HG02623 (cell line): ENCODE measurements around the gene AUH.

Source experiments
- ATAC-seq: cut with Tn5 transposase; IDR thresholded peaks from one replicate; pipeline ENCODE4 v1.9.1; 2021; ENCODE audit warnings: moderate library complexity; ENCODE audit not compliant: unreplicated experiment

Gene AUH

DNA sequence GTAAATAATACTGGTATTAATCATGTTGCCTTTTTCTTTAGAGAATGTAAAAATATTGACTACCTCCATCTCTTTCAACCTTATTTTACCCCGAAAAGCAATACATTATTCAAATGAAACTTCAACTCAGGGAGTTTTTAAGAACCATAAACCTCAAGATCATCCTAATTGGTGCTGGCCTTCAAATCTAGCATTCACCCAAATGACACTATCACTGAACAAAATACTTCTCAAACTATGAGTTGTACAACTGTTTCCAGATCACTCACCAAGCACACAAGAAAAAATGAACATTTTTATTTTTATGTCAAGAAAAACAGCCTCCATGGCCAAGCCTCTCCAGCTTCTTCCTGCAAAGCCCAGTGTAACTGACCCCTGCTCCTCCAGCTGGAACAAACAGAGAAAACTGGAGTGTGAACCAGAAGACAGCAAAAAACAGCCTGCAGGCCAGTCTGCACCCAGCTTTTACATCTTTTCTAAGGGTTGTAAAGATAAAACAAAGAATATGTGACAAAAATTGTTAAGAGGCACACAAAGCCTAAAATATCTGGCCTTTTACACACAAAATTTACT, 21.2 kb downstream of the AUH start:
- no peak for ATAC-seq

DNA sequence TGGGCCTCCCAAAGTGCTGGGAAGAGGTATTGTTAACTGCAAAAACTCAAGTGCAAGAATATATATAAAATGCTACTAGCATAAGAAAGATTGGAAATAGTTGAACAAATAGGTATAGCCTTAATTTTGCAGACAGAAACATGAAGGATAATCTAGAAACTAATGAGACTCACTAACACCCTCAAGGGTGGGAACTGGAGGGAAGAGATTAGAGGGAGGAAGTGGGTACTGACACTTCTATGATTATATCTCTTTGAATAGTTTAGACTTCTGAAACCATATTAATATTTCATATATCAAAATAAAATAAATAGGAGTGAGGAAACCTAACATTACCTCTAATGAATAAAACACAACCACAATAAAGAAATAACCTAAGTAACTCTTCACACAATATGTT, 23.0 kb downstream of the AUH start:
- ATAC-seq = no peak

DNA sequence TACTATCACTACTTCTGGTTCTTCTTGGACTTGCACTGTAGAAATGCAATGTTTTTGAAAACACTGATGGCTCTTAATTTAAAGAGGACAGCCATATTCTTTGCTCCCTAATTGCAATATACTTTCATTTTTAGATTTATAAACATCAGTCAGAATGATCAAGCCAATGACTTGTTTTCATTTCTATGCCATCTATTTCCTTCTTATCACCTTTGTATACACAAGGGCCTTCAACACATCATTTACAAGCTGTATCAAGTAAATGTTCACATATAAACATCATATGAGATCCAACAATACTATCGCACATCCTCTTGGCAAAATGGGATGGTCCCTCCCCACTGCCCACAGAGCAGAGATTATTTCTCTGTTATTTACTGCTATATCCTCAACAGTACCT, 24.9 kb downstream of the AUH start:
- no peak for ATAC-seq

DNA sequence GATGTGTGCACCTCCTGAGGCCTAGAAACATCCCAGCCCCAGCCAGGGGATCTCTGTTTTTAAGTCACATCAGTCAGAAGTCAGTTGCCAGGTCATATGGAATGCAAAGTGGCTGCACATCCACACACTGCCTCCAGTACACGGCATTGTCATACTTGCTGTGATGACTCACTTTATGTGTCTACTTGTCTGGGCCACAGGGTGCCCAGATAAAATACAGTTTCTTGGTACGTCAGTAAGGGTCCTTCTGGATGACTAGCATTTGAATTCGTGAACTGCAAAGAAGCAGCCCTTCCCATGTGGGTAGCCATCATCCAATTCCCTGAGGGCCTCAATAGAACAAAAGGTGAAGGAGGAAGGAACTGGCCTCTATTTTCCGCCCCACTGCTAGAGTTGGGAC, 27.7 kb downstream of the AUH start:
- no peak for ATAC-seq

DNA sequence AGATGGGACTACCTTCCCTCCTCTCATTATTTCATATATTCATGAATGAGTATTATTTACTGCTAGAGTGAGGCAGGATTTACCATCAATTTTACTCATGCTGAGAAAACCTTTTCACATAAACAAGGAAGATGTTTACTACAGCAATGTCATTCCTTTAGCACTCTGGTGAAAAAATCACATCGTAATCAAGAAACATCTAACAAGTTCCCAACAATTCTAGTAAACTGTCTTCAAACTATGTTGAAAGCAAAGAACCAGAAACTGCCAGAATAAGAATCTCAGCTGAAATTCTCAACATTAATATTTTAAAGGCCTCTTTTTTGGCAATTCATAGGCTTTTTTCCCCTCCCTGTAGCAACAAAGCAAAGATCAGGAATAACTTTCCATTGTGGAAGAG, 28.2 kb downstream of the AUH start:
- no peak for ATAC-seq

DNA sequence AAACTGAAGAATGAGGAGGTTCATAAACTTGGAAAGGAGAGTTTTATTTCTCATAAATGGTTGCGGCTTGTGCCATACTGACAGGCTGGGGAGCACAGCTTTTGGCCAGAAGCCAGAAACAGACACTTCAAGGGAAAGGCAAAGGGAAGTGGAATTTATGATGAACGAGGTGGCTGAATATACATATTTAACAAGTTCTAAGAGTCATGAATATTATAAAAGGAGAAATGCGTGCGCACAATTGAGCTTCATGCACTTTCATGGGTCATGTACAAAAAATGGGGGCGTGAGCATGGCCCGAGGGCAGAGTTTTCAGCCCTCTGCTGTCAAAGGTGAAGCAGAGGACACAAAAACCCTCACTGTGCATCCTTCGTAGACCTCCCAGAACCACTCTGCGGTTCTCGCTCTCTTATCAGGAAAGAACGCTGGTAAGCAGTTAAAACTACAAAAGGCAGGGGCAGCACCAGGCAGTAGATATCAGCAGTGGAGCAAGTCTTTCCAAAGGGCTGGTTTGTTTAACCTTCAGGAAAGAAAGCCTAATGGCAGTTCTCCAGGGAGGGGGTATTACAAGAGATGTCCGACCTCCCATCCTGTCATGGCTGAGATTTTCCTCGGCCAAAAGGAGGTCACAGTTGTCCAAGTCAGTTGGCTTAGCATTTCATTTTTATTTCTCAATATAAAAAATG, 29.0 kb downstream of the AUH start:
- ATAC-seq = no peak

DNA sequence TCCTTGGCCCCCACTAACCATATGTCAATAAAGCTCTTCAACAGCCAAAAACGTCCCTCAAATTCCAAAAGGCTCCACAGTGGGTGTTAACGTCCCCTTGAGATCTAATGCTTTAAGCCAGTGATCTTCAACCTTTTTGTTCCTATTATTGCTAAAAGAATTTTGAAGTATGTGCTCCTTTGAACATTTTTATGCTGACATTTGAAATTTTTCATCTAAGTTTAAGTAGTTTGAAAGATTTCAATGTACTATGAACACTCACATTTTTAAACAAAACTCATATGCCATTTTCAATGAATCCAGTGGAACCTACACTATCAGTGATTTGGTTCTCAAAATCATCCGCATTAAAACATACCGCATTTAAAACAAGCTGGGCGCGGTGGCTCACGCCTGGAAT, 29.9 kb downstream of the AUH start:
- ATAC-seq = no peak

DNA sequence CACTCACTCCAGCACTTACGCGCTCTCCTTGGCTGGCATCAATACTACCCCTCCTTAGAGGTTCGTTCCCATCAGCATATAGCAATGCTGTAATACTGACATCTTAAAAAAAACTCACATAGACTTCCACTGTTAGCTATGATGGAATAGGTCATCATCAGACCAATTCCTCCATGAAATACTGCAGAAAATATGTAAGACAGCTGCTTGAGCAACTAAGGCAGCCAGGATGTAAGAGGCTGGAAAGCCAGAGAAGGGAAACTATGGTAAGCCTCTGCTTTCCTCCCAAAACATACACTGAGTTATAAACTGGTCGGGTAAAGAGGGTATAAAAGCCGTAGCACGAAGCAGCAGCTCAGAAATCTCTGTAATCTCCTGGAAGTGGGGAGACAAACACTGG, 33.5 kb downstream of the AUH start:
- no peak for ATAC-seq

DNA sequence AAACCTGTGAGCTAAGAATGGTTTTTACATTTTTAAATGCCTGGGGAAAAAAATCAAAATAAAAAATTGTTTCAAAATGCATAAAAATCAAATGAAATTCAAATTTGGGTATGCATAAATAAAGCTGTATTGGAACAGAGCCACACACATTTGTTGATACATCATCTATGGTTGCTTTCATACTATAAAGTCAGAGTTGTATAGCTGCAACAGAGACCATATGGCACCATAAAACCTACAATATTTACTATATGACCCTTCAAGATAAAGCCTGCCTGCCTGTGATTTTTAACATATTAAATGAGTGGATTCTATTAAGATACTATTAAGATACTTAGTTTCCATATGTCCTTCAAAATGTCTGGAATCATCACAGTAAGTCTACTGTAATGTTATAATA, 40.0 kb downstream of the AUH start:
- no peak for ATAC-seq

DNA sequence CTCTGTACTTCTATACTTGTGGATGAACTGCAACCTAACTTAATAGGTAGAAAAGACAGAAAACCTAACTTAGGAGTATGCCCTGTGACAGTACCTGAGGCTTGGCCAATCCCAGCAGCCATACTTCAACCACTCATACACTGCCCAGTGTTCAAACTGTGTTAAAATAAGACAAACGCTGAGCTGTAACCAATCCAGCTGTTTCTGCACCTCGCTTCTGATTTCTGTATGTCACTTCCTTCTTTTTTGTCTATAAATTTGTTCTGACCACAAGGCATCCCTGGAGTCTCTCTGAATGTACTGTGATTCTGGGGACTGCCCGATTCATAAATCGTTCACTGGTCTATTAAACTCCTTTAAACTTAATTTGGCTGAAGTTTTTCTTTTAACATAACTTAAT, 41.4 kb downstream of the AUH start:
- ATAC-seq = no peak

DNA sequence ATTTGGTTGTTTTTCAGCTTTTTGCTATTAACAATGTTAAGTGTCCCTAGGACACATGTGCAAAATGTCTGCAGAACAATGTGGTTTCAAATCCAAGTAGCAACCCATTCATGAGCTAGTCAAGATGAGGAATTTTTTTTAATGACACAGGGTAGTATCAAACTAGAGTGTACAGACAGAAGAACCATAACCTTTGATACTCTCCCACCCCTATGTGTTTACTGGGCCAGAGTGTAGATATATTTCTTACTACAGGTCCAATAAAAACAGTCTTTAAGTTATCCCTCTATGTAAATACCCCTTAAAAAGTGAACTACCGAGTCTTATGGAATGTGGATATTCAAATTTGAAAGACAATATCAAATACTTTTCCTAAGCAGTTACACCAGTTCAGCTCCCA, 45.6 kb downstream of the AUH start:
- ATAC-seq = no peak

DNA sequence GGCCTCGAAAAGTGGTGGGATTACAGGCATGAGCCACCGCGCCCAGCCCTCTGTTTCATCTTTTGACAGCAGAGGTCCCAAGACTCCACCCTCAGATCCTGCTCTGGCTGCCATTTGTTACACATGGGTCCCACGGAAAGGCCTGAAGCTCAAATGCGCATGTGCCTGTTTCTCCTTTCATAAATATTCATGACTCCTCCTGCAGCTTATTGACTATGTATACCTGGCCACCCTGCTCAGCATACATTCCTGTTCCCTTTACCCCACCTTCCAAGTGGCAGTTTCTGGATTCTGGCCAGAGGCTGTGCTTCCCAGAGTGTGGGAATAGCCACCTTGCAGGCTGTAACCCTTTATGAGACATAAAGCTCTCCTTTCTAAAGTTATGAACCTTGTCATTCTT, 46.5 kb downstream of the AUH start:
- no peak for ATAC-seq

DNA sequence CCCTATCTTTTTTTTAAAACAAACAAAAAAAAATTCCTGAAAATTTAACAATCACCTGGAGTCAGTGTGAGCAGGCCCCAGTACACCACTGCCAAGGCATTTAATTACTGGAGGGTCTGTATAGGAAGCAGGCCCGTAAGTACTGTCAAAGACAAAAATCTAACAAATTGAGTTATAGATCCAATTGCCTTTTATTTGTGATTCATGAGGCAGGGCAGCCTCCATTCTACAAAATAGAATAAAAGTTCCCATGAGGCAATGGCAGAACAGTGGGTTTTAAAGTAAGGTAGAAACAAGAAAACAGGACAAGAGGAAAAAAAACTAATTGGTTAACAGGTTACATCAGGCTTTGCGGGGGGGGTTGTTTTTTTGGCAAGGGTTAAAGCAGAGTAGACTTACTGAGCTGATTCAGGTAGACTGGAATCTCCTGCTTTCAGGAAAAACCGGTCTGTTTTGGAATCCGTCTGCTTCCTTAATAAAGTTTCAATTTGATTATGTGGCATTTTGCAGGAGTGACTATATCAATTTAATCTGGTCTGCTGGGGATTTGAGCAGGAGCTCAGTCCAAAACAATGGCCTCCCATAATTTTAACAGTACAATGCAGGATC, 48.9 kb downstream of the AUH start:
- no peak for ATAC-seq

DNA sequence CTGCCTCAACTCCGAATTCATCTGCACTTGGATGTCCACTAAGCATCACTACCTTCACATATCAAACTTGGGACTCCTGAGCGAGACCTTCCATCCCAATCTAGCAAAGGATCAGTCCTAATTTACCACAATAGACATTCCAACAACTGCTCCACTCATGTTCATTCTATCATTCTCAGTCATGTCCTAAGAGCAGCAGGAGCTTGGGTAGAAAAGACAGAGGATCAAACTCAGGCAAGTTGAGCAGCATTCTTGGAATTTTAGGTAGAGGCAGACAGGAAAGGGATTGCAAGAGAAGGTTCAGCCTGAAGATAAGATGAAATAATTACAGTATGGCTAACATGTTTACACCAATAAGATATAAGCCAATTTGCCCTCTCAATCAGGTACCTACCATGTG, 51.7 kb downstream of the AUH start:
- ATAC-seq = no peak

DNA sequence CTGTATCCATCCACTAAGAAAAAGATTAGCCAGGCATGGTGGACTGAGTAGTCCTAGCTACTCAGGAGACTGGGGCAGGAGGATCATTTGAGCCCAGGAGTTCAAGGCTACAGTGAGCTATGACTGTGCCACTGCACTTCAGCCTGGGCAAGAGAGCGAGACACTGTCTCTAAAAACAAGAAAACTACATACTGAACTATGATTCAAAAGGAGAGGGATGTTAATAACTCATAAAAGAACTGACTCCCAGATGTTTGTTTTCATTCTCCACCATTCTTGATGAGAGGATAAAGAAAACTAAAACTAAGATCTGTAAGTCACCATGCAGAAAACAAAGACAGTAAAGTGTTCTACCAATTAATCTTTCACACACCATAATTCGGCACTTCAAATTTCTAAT, 53.5 kb downstream of the AUH start:
- ATAC-seq = no peak

DNA sequence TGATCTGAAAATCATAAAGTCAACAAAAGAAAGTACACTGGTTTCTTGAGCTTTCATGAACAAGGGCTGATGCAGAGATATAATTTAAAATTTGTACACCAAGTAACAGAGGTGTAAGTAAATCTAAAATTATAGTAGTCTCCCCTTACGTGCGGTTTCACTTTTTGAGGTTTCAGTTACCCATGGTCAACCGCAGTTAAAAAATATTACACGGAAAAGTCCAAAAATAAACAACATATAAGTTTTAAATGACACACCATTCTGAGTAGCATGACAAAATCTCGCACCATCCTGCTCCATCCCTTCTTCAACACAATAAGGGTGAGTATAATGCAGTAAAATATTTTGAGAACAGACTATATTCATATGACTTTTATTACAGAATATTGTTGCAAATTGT, 54.4 kb downstream of the AUH start:
- ATAC-seq = no peak

DNA sequence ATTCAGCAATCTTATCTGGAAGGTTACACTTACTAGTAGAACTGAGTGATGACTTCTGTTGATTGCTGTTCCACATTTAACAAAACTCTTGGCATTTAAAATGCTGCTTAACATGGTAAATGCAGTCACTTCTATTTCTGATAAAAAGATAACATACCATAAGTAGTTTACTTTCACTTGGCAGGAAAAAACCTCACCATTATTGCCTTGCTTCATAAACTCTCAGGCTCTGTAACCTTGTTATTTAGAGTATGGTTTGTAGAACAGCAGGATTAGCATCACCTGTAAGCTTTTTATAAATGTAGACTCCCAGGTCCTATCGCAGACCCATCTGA, 55.5 kb downstream of the AUH start:
- no peak for ATAC-seq

DNA sequence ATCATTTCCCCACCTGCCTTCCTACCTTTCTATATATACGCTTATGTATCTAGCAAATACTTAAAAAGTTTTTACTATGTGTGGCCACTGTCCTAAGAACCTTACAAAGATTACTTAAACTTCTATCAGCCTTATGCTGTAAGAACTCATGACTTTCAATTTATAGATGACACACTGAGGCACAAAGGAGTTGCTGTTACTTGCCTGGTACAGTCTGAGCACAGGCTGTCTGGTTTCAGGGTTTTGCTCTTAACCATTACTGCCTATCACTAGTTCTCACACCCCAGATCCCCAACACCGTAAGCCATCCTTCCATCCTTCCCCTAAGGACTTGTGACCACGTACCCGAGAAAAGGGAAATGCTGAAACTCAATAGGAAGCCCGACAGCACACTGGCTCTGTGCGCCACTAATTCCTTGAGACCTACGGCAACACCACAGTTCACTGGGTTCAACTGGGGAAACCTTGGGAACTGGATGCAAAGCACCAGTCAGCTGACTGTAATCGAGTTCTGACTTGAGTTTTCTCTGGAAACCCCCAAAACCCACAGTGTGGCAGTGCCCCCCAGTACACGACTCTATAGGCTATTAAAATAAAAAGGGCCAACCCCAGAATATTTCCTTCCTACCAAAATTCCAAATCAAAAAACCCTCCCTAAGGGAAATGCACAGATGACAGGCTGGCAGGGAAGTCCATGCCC, 56.0 kb downstream of the AUH start:
- no peak for ATAC-seq

DNA sequence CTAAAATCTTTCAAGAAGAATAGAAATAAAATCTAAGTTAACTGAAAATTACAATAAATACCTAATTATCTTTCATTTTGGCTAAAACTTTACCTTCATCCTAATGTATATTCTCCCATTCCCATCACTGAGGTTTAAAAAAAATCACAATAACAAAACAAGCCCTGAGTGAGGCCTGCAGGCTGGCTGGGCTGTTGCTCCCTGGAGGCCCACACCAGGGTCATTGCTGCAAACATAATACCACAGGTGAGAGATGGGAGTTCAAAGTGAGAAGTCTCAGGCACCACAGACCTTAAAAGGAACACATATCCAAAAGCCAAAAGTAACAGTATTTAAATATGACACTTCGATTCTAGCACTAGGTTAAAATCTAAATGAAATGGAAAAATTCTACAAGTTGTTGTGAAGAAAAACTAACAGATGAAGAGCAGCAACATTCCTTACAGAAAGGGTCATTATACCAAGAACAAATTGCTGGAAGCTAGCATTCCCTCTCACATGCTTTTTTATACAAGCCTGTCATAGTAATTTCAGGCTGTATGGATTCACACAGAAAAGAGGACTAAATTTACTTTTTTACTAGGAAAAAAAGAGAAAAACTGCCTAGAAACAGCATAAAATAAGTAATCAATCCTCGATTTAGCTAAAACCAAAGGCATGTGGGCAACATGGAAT, 57.8 kb downstream of the AUH start:
- no peak for ATAC-seq

DNA sequence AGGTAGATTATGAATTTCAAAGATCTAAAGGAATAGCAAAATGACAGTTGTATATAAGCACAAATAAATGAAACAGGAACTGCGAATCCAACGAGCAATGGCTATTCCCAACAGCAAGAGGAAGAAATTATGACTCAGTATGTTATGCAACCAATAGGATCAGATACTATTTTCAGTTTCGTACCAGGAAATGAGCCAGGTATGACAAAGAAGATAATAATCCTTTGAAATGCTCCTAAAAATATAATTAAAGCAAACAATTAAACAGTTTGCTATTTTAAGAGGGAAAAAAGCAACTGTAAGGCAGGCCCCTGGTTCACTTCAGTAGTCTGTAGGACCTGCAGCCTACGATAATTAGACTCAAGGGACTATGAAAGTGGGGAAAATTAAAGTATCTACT, 58.9 kb downstream of the AUH start:
- no peak for ATAC-seq

DNA sequence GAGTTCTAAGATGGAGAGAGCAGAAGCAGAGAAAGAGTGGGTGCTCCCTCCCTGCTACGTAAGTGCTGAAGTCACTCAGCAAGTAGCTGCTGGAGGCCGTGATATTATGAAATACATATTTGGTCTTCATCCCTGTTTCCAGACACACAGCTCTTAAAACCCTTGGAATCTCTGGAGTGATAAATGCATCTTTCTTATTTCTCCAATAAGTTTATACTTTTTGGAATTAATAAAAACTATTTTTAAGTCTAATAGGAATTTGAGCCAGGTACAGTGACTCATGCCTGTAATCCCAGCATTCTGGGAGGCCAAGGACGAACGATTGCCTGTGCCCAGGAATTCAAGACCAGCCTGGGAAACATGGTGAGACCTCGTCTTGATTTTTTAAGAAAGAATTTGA, 60.6 kb downstream of the AUH start:
- no peak for ATAC-seq

DNA sequence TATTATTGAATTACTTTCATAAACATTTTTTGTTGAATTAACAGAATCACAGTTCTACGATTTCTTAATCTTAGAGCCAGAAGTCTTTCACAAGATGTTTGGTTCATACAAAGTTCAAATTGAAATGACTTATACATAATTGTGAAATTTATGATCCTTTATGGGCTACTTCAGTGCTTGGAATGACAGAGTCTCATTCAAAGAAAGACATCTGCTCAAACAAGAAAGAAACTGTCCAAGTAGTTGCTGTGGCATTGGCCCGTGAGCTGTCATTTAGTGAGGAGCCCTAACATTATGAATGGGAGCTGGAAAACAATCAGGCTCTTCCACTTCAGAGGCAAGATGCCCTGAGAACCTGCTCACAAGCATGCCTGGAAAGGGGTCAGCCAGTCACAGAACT, 63.4 kb downstream of the AUH start:
- no peak for ATAC-seq
